Measurements from ENCODE around the gene CHTF8. TPM values are rescaled to one million over a fixed set of nuclear protein-coding genes. Genes with fewer than 3 reads are reported as not detected.
"Not testable (repeated sequence)": the region's sequence is repeated elsewhere in the genome, so short reads cannot be mapped to it uniquely, and the experiment has no call there.

The CHTF8 gene
- total RNA-seq, 1 donor from 2014 or later = 136 TPM

- Histone ChIP-seq H3K27me3 (ENCODE audit: control insufficient read depth, insufficient read depth, low read length) (no peaks in the 10 kb centered on the region), H3K36me3 (ENCODE audit: control insufficient read depth, insufficient read depth, low read length) (no peaks in the 10 kb centered on the region), H3K4me3 (ENCODE audit: low read depth, low read length) (peak overlapping the region; percentile 98)
- no peak for DNase-seq (ENCODE audit: low read depth)
- no peak for TF ChIP-seq CTCF (IDR thresholded peaks at IDR 0.05; ENCODE audit: insufficient read depth, low read length, poor library complexity, severe bottlenecking)
These were observed 1.1 kb downstream of the CHTF8 start for GRCh38 chr16:69131167-69131838.

- no peak overlapping the region for H3K4me3 ChIP-seq (ENCODE audit: low read depth, low read length)
- no peaks in the 10 kb centered on the region for H3K36me3 ChIP-seq (ENCODE audit: control insufficient read depth, insufficient read depth, low read length)
- H3K27me3 ChIP-seq (ENCODE audit: control insufficient read depth, insufficient read depth, low read length) = no peaks in the 10 kb centered on the region
- no peak for DNase-seq (ENCODE audit: low read depth)
- no peak for TF ChIP-seq CTCF (IDR thresholded peaks at IDR 0.05; ENCODE audit: insufficient read depth, low read length, poor library complexity, severe bottlenecking)
These were observed 1.9 kb downstream of the CHTF8 start for GRCh38 chr16:69130461-69130860.

DNA sequence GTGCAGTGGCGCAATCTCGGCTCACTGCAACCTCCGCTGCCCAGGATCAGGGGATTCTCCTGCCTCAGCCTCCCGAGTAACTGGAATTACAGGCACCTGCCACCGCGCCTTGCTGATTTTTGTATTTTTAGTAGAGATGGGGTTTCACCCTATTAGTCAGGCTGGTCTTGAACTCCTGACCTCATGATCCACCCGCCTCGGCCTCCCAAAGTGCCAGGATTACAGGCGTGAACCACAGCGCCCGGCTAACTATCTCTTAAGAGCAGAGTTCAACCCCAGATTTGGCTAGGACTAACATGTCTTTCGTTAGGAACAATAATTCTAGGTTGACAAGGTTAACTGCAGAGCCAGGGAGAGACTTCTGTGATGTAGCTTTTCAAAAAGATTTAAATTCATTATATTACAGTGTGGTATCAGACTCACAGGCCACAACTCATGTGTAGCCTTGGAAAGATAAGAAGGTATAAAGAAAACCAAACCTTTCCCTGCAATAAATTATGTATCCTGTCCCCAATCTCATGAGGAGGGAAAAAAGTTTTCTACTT is 4.3 kb downstream of the CHTF8 start:
- TF ChIP-seq CTCF (IDR thresholded peaks at IDR 0.05; ENCODE audit: insufficient read depth, low read length, poor library complexity, severe bottlenecking) = no peak
- Histone ChIP-seq H3K36me3 (ENCODE audit: control insufficient read depth, insufficient read depth, low read length) (no peaks in the 10 kb centered on the region), H3K4me3 (ENCODE audit: low read depth, low read length) (no peak overlapping the region), H3K27me3 (ENCODE audit: control insufficient read depth, insufficient read depth, low read length) (no peaks in the 10 kb centered on the region)
- no peak for DNase-seq (ENCODE audit: low read depth)

- DNase-seq (ENCODE audit: low read depth); H3K27me3 ChIP-seq (ENCODE audit: control insufficient read depth, insufficient read depth, low read length); H3K4me3 ChIP-seq (ENCODE audit: low read depth, low read length); H3K36me3 ChIP-seq (ENCODE audit: control insufficient read depth, insufficient read depth, low read length): not testable (repeated sequence)
These were observed 5.6 kb downstream of the CHTF8 start for GRCh38 chr16:69126801-69127200.

- Histone ChIP-seq H3K27me3 (ENCODE audit: control insufficient read depth, insufficient read depth, low read length) (no peaks in the 10 kb centered on the region), H3K4me3 (ENCODE audit: low read depth, low read length) (no peak overlapping the region), H3K36me3 (ENCODE audit: control insufficient read depth, insufficient read depth, low read length) (no peaks in the 10 kb centered on the region)
- no peak for TF ChIP-seq CTCF (IDR thresholded peaks at IDR 0.05; ENCODE audit: insufficient read depth, low read length, poor library complexity, severe bottlenecking)
- DNase-seq (ENCODE audit: low read depth) = no peak
These were observed 6.2 kb downstream of the CHTF8 start for GRCh38 chr16:69126221-69126620.

DNA sequence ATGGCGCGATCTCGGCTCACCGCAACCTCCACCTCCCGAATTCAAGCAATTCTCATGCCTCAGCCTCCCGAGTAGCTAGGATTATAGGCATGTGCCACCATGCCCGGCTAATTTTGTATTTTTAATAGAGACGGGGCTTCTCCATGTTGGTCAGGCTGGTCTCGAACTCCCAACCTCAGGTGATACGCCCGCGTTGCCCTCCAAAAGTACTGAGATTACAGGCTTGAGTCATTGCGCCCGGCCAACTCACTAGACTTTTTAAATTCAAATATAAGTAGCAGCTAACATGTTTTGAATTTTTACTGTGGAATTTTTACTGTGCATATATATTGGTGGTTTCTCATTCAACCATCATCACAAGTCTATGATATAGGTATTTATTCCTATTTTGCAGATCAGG is 7.4 kb downstream of the CHTF8 start:
- not testable (repeated sequence) for H3K36me3 ChIP-seq (ENCODE audit: control insufficient read depth, insufficient read depth, low read length); DNase-seq (ENCODE audit: low read depth); H3K27me3 ChIP-seq (ENCODE audit: control insufficient read depth, insufficient read depth, low read length); H3K4me3 ChIP-seq (ENCODE audit: low read depth, low read length)

DNA sequence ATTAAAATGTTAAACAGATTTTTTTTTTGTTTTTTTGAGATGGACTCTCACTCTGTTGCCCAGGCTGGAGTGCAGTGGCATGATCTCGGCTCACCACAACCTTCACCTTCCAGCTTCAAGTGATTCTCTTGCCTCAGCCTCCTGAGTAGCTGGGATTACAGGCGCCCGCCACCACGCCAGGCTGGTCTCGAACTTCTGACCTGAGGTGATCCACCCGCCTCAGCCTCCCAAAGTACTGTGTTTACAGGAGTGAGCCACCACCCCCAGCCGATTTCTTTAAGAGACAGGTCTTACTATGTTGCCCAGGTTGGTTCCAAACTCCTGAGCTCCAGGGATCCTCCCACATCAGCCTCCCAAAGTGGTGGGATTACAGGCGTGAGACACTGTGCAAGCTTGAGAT is 8.0 kb downstream of the CHTF8 start:
- DNase-seq (ENCODE audit: low read depth); H3K4me3 ChIP-seq (ENCODE audit: low read depth, low read length); H3K27me3 ChIP-seq (ENCODE audit: control insufficient read depth, insufficient read depth, low read length); H3K36me3 ChIP-seq (ENCODE audit: control insufficient read depth, insufficient read depth, low read length): not testable (repeated sequence)

Measured in kidney epithelial cell (primary cell).